ENCODE measurements around the gene TMEM132D. TPM values are rescaled to one million over a fixed set of nuclear protein-coding genes. Genes with fewer than 3 reads are reported as not detected.

TMEM132D gene
- total RNA-seq, 3 donors from 2014 or later: 0.09 to 0.24 (median 0.12) TPM

GRCh38 chr12:129080391-129080790 is 823.4 kb downstream of the TMEM132D start:
- no peak for ATAC-seq
- TF ChIP-seq CTCF (IDR thresholded peaks at IDR 0.05): no peak
- no peak for DNase-seq
- Histone ChIP-seq H3K4me3 (no peak overlapping the region), H3K36me3 (ENCODE audit: low read depth) (no peaks in the 10 kb centered on the region), H3K4me1 (ENCODE audit: low read depth) (no peaks in the 10 kb centered on the region), H3K9me3 (no peaks in the 10 kb centered on the region)
- intact Hi-C loops (cut with DNase I, micrococcal nuclease): no loop called here

- no peak overlapping the region for H3K4me3 ChIP-seq
- H3K4me1 ChIP-seq (ENCODE audit: low read depth): no peaks in the 10 kb centered on the region
- no peak for DNase-seq
- intact Hi-C loops (cut with DNase I, micrococcal nuclease): no loop called here
- no peak for ATAC-seq
- no peak for TF ChIP-seq CTCF (IDR thresholded peaks at IDR 0.05)
- no peaks in the 10 kb centered on the region for H3K9me3 ChIP-seq
- H3K36me3 ChIP-seq (ENCODE audit: low read depth): no peaks in the 10 kb centered on the region
Observed at GRCh38 chr12:129079719-129080118, 824.1 kb downstream of the TMEM132D start.

GRCh38 chr12:129076441-129077320 is 827.1 kb downstream of the TMEM132D start:
- Histone ChIP-seq H3K4me3 (no peak overlapping the region), H3K4me1 (ENCODE audit: low read depth) (no peaks in the 10 kb centered on the region), H3K9me3 (no peaks in the 10 kb centered on the region), H3K36me3 (ENCODE audit: low read depth) (no peaks in the 10 kb centered on the region)
- no peak for DNase-seq
- TF ChIP-seq CTCF (IDR thresholded peaks at IDR 0.05): no peak
- intact Hi-C loops (cut with DNase I, micrococcal nuclease): no loop called here
- no peak for ATAC-seq

GRCh38 chr12:129075460-129076208 is 828.2 kb downstream of the TMEM132D start:
- DNase-seq (no peak), ATAC-seq (no peak)
- Histone ChIP-seq H3K9me3 (no peaks in the 10 kb centered on the region), H3K36me3 (ENCODE audit: low read depth) (no peaks in the 10 kb centered on the region), H3K4me1 (ENCODE audit: low read depth) (no peaks in the 10 kb centered on the region), H3K4me3 (no peak overlapping the region)
- TF ChIP-seq CTCF (IDR thresholded peaks at IDR 0.05): no peak
- intact Hi-C loops (cut with DNase I, micrococcal nuclease): no loop called here

- H3K36me3 ChIP-seq (ENCODE audit: low read depth): no peaks in the 10 kb centered on the region
- ATAC-seq: no peak
- intact Hi-C loops (cut with DNase I, micrococcal nuclease): no loop called here
- DNase-seq: no peak
- no peak overlapping the region for H3K4me3 ChIP-seq
- H3K4me1 ChIP-seq (ENCODE audit: low read depth): no peaks in the 10 kb centered on the region
- no peak for TF ChIP-seq CTCF (IDR thresholded peaks at IDR 0.05)
- H3K9me3 ChIP-seq: no peaks in the 10 kb centered on the region
Observed at GRCh38 chr12:129074379-129074778, 829.4 kb downstream of the TMEM132D start.

All from mucosa of descending colon (tissue), 3 donors.